22Rv1 (cell line): ENCODE results near the gene GUCA2B.

ENCODE experiments used
- ZFX ChIP-seq: fragments of 450-650 bp; IDR thresholded peaks from 2 replicates; pipeline ENCODE4 v1.6.1; 2017; ENCODE audit warnings: antibody characterized with exemption, borderline replicate concordance
- TF ChIP-seq, protein P1 (sequence below): fragments of 450-650 bp; IDR thresholded peaks from 2 replicates; pipeline ENCODE4 v1.5.1; 2017; ENCODE audit warnings: mild to moderate bottlenecking

- TF ChIP-seq, protein P1, sequence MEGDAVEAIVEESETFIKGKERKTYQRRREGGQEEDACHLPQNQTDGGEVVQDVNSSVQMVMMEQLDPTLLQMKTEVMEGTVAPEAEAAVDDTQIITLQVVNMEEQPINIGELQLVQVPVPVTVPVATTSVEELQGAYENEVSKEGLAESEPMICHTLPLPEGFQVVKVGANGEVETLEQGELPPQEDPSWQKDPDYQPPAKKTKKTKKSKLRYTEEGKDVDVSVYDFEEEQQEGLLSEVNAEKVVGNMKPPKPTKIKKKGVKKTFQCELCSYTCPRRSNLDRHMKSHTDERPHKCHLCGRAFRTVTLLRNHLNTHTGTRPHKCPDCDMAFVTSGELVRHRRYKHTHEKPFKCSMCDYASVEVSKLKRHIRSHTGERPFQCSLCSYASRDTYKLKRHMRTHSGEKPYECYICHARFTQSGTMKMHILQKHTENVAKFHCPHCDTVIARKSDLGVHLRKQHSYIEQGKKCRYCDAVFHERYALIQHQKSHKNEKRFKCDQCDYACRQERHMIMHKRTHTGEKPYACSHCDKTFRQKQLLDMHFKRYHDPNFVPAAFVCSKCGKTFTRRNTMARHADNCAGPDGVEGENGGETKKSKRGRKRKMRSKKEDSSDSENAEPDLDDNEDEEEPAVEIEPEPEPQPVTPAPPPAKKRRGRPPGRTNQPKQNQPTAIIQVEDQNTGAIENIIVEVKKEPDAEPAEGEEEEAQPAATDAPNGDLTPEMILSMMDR, result no peak
- no peak for TF ChIP-seq ZFX
These were observed 24.7 kb upstream of the GUCA2B start for GRCh38 chr1:42128499-42128898.
